Measurements from ENCODE around the gene PSIP1. TPM values are rescaled to one million over a fixed set of nuclear protein-coding genes. Genes with fewer than 3 reads are reported as not detected.
"Not testable (repeated sequence)": the region's sequence is repeated elsewhere in the genome, so short reads cannot be mapped to it uniquely, and the experiment has no call there.

Gene PSIP1
- total RNA-seq, 2 experiments from 2014 or later = 109 to 121 TPM

DNA sequence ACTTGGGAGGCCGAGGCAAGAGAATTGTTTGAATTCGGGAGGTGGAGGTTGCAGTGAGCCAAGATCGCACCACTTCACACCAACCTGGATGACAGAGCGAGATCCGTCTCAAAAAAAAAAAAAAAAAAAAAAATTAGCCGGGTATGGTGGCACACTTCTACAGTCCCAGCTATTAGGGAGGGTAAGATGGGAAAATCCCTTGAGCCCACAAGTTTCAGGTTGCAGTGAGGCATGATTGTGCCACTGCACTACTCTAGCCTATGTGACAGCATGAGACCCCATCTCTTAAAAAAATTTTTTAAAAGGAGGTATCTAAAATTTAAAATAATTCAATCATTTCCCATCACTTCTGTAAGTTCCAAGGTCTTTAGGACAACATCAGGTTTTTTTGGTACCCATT, 26.0 kb downstream of the PSIP1 start:
- H3K27ac Mint-ChIP-seq = no peak overlapping the region
- H3K4me1 Mint-ChIP-seq = peaks cover 31% of the 10 kb centered on the region
- H3K4me3 Mint-ChIP-seq = no peak overlapping the region
- no peak for DNase-seq
- peaks cover 28% of the 10 kb centered on the region for H3K36me3 Mint-ChIP-seq
- no peaks in the 10 kb centered on the region for H3K27me3 Mint-ChIP-seq
- no peaks in the 10 kb centered on the region for H3K9me3 Mint-ChIP-seq

DNA sequence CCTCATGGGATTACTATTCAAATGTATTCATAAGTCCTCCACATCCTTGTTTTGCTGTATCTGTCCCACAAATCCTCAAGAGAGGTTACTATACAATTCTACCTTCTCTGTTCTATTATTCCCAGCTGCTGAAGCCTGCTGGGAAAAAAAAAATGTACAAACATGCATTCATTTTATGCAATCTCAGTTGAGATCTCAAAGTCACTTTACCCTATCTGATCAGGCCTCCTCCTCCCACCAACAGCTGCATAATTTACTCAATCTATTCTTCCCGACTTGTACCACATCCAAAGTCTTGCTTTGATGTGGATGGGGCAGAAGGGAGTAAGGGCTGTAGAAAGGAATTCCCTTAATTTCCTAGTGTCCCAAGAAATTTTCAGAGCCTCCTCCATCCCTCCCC, 28.6 kb downstream of the PSIP1 start:
- H3K4me1 Mint-ChIP-seq = peaks cover 31% of the 10 kb centered on the region
- no peaks in the 10 kb centered on the region for H3K9me3 Mint-ChIP-seq
- no peak overlapping the region for H3K4me3 Mint-ChIP-seq
- H3K27ac Mint-ChIP-seq = peak overlapping the region; percentile 22
- DNase-seq = no peak
- no peaks in the 10 kb centered on the region for H3K27me3 Mint-ChIP-seq
- peaks cover 26% of the 10 kb centered on the region for H3K36me3 Mint-ChIP-seq

DNA sequence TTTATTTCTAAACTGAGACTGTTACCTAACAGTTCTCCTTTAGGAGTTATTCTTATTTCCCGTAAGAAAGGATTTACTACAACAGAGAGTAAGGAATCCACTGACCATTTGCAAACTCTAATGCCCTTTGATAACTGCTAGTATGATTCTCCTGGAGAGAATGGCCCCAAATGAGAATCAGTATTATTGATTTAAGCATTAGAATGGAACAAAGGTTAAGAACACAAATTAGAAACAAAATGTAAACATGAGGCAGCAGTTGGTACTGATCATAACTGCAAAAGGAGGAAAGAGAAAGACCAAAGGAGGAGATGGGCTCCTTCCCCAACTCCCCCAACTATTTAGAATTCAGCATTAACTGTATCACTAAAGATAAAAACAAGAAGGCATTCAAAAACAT, 30.7 kb downstream of the PSIP1 start:
- Mint-ChIP-seq H3K4me3 (no peak overlapping the region), H3K27ac (peak overlapping the region; percentile 5)

GRCh38 chr9:15475923-15476536, 34.7 kb downstream of the PSIP1 start:
- Mint-ChIP-seq H3K36me3 (peaks cover 15% of the 10 kb centered on the region), H3K27ac (no peak overlapping the region), H3K27me3 (no peaks in the 10 kb centered on the region), H3K9me3 (no peaks in the 10 kb centered on the region), H3K4me3 (no peak overlapping the region), H3K4me1 (peaks cover 17% of the 10 kb centered on the region)
- DNase-seq = no peak

More for the DNA sequence above, 30.7 kb downstream of the PSIP1 start:
- no peaks in the 10 kb centered on the region for H3K9me3 Mint-ChIP-seq
- H3K36me3 Mint-ChIP-seq = peaks cover 23% of the 10 kb centered on the region
- no peaks in the 10 kb centered on the region for H3K27me3 Mint-ChIP-seq
- DNase-seq = no peak
- peaks cover 19% of the 10 kb centered on the region for H3K4me1 Mint-ChIP-seq

DNA sequence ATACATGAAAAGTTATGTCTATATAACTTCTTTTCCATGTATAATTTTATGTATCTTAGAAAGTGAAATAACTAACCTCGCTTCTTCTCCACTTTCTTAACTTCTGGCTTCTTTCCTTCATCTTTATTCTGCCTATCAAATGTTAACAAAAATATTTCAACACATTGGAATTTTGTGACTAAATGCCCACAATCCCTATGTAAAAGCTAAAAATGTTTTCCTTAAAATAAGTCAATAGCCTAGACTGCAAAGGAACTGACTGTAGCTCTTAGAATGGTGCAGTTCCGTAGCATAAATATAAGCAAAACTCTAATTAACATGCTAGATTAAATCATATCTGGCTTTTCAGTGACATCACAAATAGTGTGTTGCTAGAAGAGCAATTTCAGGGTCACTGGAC, 40.9 kb downstream of the PSIP1 start:
- H3K4me1 Mint-ChIP-seq = peaks cover 18% of the 10 kb centered on the region
- H3K36me3 Mint-ChIP-seq = peaks cover 27% of the 10 kb centered on the region
- no peak overlapping the region for H3K27ac Mint-ChIP-seq
- no peaks in the 10 kb centered on the region for H3K27me3 Mint-ChIP-seq
- DNase-seq = no peak
- H3K9me3 Mint-ChIP-seq = no peaks in the 10 kb centered on the region
- no peak overlapping the region for H3K4me3 Mint-ChIP-seq

GRCh38 chr9:15469406-15469805, 41.4 kb downstream of the PSIP1 start:
- Mint-ChIP-seq H3K4me3 (no peak overlapping the region), H3K27ac (no peak overlapping the region), H3K27me3 (no peaks in the 10 kb centered on the region), H3K4me1 (peaks cover 18% of the 10 kb centered on the region), H3K9me3 (no peaks in the 10 kb centered on the region), H3K36me3 (peaks cover 27% of the 10 kb centered on the region)
- no peak for DNase-seq

DNA sequence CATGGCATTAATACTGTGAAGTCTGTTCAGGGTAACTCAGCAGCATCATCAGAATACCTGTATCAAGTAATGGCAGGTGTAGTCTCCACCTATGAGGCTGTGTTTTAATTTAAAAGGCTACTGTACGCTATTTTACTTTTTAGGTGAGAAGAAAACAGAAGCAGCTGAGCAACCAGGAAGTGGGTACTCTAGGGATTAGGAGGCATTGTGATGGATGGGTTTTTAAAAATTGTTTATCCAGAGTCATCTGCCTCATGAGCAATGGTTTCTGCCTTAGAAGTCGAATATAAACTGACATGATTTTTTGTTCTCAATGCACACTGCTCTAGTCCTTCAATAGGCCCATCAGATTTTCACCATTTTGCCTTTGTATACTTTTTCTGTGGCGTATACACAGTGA, 42.6 kb downstream of the PSIP1 start:
- Mint-ChIP-seq H3K9me3 (no peaks in the 10 kb centered on the region), H3K36me3 (peaks cover 27% of the 10 kb centered on the region), H3K27me3 (no peaks in the 10 kb centered on the region), H3K4me1 (peaks cover 15% of the 10 kb centered on the region), H3K27ac (no peak overlapping the region), H3K4me3 (no peak overlapping the region)
- no peak for DNase-seq

DNA sequence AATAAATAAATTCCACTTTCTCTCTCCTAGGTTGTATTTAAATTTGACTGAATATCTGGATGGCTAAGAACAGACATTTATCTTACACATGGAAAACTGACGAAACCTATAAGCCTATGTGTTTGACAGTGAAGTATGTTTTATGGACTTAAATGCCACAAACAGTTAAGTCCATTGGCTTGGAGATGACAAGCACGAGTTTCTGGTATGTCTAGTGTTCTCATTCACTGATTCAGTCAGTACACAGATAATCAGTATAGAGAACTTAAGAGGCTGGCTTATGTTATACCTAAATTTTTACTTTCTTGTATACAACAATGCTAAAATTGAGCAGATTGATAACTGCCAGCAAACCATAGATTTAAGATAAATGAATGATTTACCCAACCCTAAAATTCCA, 49.2 kb downstream of the PSIP1 start:
- Mint-ChIP-seq H3K4me1 (no peaks in the 10 kb centered on the region), H3K4me3 (no peak overlapping the region), H3K27me3 (no peaks in the 10 kb centered on the region), H3K27ac (no peak overlapping the region), H3K36me3 (peaks cover 14% of the 10 kb centered on the region), H3K9me3 (no peaks in the 10 kb centered on the region)
- DNase-seq = no peak

DNA sequence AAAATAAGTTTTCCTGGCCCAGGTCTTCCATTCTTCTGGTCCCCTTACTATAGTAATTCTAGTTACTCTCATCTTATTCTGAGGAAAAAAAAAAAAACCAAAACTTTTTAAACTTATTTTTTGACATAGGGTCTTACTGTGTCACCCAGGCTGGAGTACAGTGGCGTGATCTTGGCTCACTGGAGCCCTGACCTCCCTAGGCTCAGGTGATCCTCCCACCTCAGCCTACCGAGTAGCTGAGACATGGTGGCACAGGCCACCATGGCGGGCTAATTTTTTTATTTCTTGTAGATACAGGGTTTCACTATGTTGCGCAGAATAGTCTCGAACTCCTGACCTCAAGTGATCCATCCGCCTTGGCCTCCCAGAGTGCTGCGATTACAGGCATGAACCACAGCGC, 49.7 kb downstream of the PSIP1 start:
- Mint-ChIP-seq H3K4me1 (no peaks in the 10 kb centered on the region), H3K4me3 (no peak overlapping the region), H3K27ac (no peak overlapping the region), H3K27me3 (no peaks in the 10 kb centered on the region), H3K36me3 (peaks cover 16% of the 10 kb centered on the region), H3K9me3 (no peaks in the 10 kb centered on the region)
- DNase-seq = no peak

DNA sequence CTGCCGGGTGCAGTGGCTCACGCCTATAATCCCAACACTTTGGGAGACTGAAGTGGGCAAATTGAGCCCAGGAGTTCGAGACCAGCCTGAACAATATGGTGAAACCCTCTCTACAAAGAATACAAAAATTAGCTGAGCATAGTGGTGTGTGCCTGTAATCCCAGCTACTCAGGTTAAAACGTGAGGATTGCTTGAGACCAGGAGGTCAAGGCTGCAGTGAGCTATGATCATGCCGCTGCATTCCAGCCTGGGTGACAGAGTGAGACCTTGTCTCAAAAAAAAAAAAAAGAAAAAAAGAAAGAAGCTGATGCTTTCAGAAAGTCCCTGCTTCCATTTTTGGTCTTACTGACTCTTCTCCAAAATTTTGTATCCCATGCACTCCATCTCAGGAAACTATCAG, 56.8 kb downstream of the PSIP1 start:
- Mint-ChIP-seq H3K27ac (no peak overlapping the region), H3K27me3 (no peaks in the 10 kb centered on the region), H3K36me3 (peaks cover 20% of the 10 kb centered on the region), H3K4me3 (no peak overlapping the region), H3K4me1 (no peaks in the 10 kb centered on the region), H3K9me3 (no peaks in the 10 kb centered on the region)
- DNase-seq = no peak

DNA sequence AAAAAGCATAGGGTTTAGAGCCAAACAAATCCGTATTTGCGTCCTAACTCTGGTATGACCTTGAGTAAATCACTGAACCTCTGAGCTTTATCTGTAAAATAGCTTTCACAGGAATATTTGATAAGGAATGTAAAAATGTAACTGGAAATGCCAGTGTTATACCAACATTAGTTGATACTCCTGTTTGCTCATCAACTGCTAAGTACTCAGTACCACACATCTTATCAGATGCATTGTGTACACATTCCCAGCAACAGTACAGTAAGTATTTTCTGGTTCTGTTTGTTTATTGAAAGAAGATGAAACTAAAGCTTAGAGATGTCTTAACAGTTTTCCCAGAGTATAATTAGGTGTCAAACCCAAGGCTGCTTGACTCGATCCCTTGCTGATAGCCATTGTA, 66.6 kb downstream of the PSIP1 start:
- Mint-ChIP-seq H3K4me1 (peaks cover 6% of the 10 kb centered on the region), H3K27me3 (no peaks in the 10 kb centered on the region), H3K36me3 (peaks cover 58% of the 10 kb centered on the region), H3K27ac (no peak overlapping the region), H3K9me3 (peaks cover 2% of the 10 kb centered on the region), H3K4me3 (no peak overlapping the region)
- DNase-seq = no peak

- H3K4me3 Mint-ChIP-seq, H3K27me3 Mint-ChIP-seq, H3K9me3 Mint-ChIP-seq, DNase-seq, H3K27ac Mint-ChIP-seq: not testable (repeated sequence)
- Mint-ChIP-seq H3K4me1 (peaks cover 16% of the 10 kb centered on the region), H3K36me3 (peaks cover 61% of the 10 kb centered on the region)
Measured at GRCh38 chr9:15442264-15442663, 68.5 kb downstream of the PSIP1 start.

DNA sequence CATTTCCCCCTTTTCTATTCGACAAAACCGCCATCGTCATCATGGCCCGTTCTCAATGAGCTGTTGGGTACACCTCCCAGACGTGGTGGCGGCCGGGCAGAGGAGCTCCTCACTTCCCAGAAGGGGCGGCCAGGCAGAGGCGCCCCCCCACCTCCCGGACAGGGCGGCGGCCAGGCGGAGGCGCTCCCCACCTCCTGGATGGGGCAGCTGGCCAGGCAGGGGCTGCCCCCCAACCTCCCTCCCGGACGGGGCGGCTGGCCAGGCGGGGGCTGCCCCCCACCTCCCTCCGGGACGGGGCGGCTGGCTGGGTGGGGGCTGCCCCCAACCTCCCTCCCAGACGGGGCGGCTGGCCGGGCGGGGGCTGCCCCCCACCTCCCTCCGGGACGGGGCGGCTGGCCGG, 68.9 kb downstream of the PSIP1 start:
- Mint-ChIP-seq H3K4me1 (peaks cover 15% of the 10 kb centered on the region), H3K36me3 (peaks cover 60% of the 10 kb centered on the region)
- not testable (repeated sequence) for H3K27me3 Mint-ChIP-seq, H3K27ac Mint-ChIP-seq, DNase-seq, H3K9me3 Mint-ChIP-seq, H3K4me3 Mint-ChIP-seq

GRCh38 chr9:15438891-15439290, 71.9 kb downstream of the PSIP1 start:
- Mint-ChIP-seq H3K4me3 (no peak overlapping the region), H3K4me1 (peaks cover 17% of the 10 kb centered on the region), H3K9me3 (peaks cover 2% of the 10 kb centered on the region), H3K36me3 (peaks cover 71% of the 10 kb centered on the region), H3K27ac (no peak overlapping the region), H3K27me3 (no peaks in the 10 kb centered on the region)
- DNase-seq = no peak

DNA sequence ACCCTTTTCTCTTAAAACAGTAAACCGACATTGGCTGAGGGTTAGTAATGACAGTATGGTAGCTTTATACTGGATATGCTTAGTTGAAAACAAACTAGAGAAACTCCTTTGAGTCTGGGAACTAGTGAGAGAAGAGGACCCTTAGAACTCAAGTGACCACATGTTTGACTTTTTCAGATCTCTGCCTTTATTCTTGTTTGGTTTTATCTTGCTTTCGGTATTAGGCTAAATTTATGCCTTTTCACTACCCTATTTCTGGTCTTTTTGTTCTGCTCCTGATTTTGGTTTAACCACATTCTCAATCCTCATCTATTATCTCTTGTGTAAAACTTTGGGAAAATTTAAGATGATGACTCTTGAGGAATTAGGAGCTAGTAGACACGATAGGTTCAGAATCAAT, 77.1 kb downstream of the PSIP1 start:
- no peak for DNase-seq
- H3K27me3 Mint-ChIP-seq = no peaks in the 10 kb centered on the region
- peaks cover 43% of the 10 kb centered on the region for H3K36me3 Mint-ChIP-seq
- no peaks in the 10 kb centered on the region for H3K9me3 Mint-ChIP-seq
- H3K4me3 Mint-ChIP-seq = no peak overlapping the region
- peaks cover 30% of the 10 kb centered on the region for H3K4me1 Mint-ChIP-seq
- no peak overlapping the region for H3K27ac Mint-ChIP-seq

- H3K9me3 Mint-ChIP-seq = no peaks in the 10 kb centered on the region
- peaks cover 44% of the 10 kb centered on the region for H3K36me3 Mint-ChIP-seq
- H3K4me1 Mint-ChIP-seq = peaks cover 29% of the 10 kb centered on the region
- no peak for DNase-seq
- no peaks in the 10 kb centered on the region for H3K27me3 Mint-ChIP-seq
- no peak overlapping the region for H3K27ac Mint-ChIP-seq
- no peak overlapping the region for H3K4me3 Mint-ChIP-seq
Measured at GRCh38 chr9:15433191-15433590, 77.6 kb downstream of the PSIP1 start.

All from activated naive CD8-positive, alpha-beta T cell treated with anti-CD3 and anti-CD28 coated beads for 36 hours (primary cell).